OCI-LY7 (cell line): ENCODE results near the gene MAMDC2. TPM values are rescaled to one million over a fixed set of nuclear protein-coding genes. Genes with fewer than 3 reads are reported as not detected.

Experiments
- BruUV-seq: library from RNA; stranded (reverse); fragments of 400-500 nt; replicated peaks from 2 replicates; lab custom pipeline; 2021; lab: Mats Ljungman, UMichigan
- CTCF ChIA-PET: fragments of 300-600 bp; sonication (Branson Sonifier 250); formaldehyde crosslinking; loops from one replicate; lab custom pipeline; 2022; ENCODE audit warnings: antibody characterized with exemption; ENCODE audit not compliant: unreplicated experiment; lab: Charles Lee
- POLR2A ChIA-PET: fragments of 300-600 bp; sonication (Branson Sonifier 250); formaldehyde crosslinking; loops from one replicate; lab custom pipeline; 2022; ENCODE audit warnings: antibody characterized with exemption; lab: Charles Lee
- DNase-seq: peaks from one replicate; pipeline ENCODE4 v3.0.0-alpha.2; 2015; ENCODE audit warnings: low spot score
- H2AFZ ChIP-seq: fragments of 200-600 bp; sonication (generic), shearing (Covaris generic); 2 replicates; pipeline ENCODE4 v1.6.1; 2014; ENCODE audit warnings: mild to moderate bottlenecking, antibody characterized with exemption, low read length, moderate library complexity
- H3K27ac ChIP-seq: fragments of 200-600 bp; sonication (generic); 2 replicates; pipeline ENCODE4 v1.5.1; 2014; ENCODE audit warnings: mixed run types, low read depth, mild to moderate bottlenecking, moderate library complexity, low read length, inconsistent platforms; ENCODE audit not compliant: poor library complexity, severe bottlenecking
- H3K36me3 ChIP-seq: fragments of 200-600 bp; sonication (generic); 2 replicates; pipeline ENCODE4 v1.6.1; 2014; ENCODE audit warnings: mild to moderate bottlenecking, antibody characterized with exemption, low read length, moderate library complexity, mixed read lengths; ENCODE audit not compliant: insufficient read depth
- H3K4me1 ChIP-seq: fragments of 200-600 bp; sonication (generic); 2 replicates; pipeline ENCODE4 v1.5.1; 2014; ENCODE audit warnings: mild to moderate bottlenecking, low read length; ENCODE audit not compliant: insufficient read depth, poor library complexity, severe bottlenecking
- H3K4me2 ChIP-seq: fragments of 200-600 bp; sonication (generic); 2 replicates; pipeline ENCODE4 v1.6.1; 2014; ENCODE audit warnings: mild to moderate bottlenecking, low read length
- H3K4me3 ChIP-seq: fragments of 200-600 bp; sonication (generic); 2 replicates; pipeline ENCODE4 v1.5.1; 2014; ENCODE audit warnings: mild to moderate bottlenecking, low read depth, low read length; ENCODE audit not compliant: poor library complexity, severe bottlenecking
- H3K79me2 ChIP-seq: fragments of 200-600 bp; sonication (generic); 2 replicates; pipeline ENCODE4 v1.6.1; 2016; ENCODE audit warnings: low read depth, mild to moderate bottlenecking, low read length, moderate library complexity, mixed read lengths; ENCODE audit not compliant: insufficient read depth
- H3K9me2 ChIP-seq: fragments of 200-600 bp; sonication (generic); 2 replicates; pipeline ENCODE4 v1.6.1; 2016; ENCODE audit warnings: mild to moderate bottlenecking, low read length, mixed read lengths; ENCODE audit not compliant: insufficient read depth
- H3K9me3 ChIP-seq: fragments of 200-600 bp; sonication (generic); 2 replicates; pipeline ENCODE4 v1.6.1; 2014; ENCODE audit warnings: mild to moderate bottlenecking, mixed run types, low read length, mixed read lengths
- H4K20me1 ChIP-seq: fragments of 200-600 bp; sonication (generic); 2 replicates; pipeline ENCODE4 v1.6.1; 2014; ENCODE audit warnings: mild to moderate bottlenecking, antibody characterized with exemption, low read length, moderate library complexity, mixed read lengths; ENCODE audit not compliant: insufficient read depth
- CTCF ChIP-seq: fragments of 200-600 bp; sonication (generic); conservative IDR thresholded peaks from 2 replicates; pipeline ENCODE4 v1.5.1; 2014; ENCODE audit warnings: mild to moderate bottlenecking, antibody characterized with exemption, low read length, moderate library complexity, mixed read lengths
- EZH2phosphoT487 ChIP-seq: fragments of 200-600 bp; sonication (generic); IDR thresholded peaks from 2 replicates; pipeline ENCODE4 v1.6.1; 2018; ENCODE audit warnings: low read depth, borderline replicate concordance, mild to moderate bottlenecking, mixed run types, antibody characterized with exemption, low read length, moderate library complexity, mixed read lengths
- intact Hi-C: fragments of 100-400 bp; cut with micrococcal nuclease; formaldehyde crosslinking; loops from one replicate; pipeline ENCODE4 v1.10.0; 2022; ENCODE audit not compliant: unreplicated experiment
- total RNA-seq, 2 experiments: library from RNA; depleted of rRNA in 1 of 2; stranded (reverse); fragments of >200 nt in 1 of 2; shearing (Covaris generic) in 1 of 2; gene quantifications; 2 replicates each; pipeline ENCODE4 v1.2.3, GENCODE V29; 2014 to 2022

The MAMDC2 gene
- total RNA-seq, 2 experiments from 2014 or later: not detected

DNA sequence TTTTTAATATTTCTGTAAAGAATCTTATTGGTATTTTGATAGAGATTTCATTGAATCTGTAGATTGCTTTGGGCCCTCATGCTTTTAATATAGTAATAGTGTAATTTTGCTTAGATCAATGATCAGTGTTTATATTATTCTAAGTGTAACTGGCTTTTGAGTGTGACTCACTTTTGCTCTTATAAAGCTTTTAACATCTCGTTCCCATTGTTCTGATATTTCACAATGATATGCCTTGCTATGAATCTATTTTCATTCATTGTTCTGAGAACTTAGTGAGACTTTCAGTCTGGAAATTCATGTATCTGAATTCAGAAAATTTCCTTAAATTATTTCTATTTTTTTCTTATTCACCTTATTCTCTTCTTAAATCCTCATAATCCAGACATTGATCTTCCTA lies 13.5 kb upstream of the MAMDC2 start:
- TF ChIP-seq CTCF (no peak), EZH2phosphoT487 (no peak)
- CTCF ChIA-PET: no interaction called here

DNA sequence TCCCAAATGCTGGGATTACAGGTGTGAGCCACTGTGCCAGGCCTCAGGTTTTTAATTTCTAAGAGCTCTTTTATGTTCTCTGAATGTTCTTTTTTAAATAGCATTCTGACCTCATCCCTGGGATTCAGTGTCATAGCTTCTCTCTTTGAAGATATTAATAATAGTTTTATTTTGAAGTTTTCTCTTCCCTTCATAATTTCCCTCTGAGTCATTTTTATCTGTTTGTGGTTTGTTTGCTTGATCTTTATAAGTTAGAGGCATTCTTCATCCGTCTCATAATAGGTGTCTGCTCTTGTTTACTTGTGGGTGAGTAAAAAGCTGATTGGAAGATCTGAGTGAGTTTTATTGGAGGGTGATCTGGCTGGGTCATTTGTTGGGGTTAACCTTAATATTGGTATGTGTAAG lies 12.5 kb upstream of the MAMDC2 start:
- no peak overlapping the region for H3K4me3 ChIP-seq
- TF ChIP-seq CTCF: no peak
- no peak for TF ChIP-seq EZH2phosphoT487
- H3K9me3 ChIP-seq: no peaks in the 10 kb centered on the region
- H3K79me2 ChIP-seq: no peaks in the 10 kb centered on the region
- no peaks in the 10 kb centered on the region for H3K36me3 ChIP-seq
- H3K4me2 ChIP-seq: no peak overlapping the region
- CTCF ChIA-PET: no interaction called here
- H3K4me1 ChIP-seq: no peaks in the 10 kb centered on the region
- no peak for DNase-seq
- H2AFZ ChIP-seq: no peak overlapping the region
- no TSS peak for BruUV-seq
- POLR2A ChIA-PET: no interaction called here
- intact Hi-C loops: no loop called here
- no peaks in the 10 kb centered on the region for H4K20me1 ChIP-seq
- H3K9me2 ChIP-seq: no peaks in the 10 kb centered on the region
- no peak overlapping the region for H3K27ac ChIP-seq

More for the DNA sequence above, 13.5 kb upstream of the MAMDC2 start:
- H2AFZ ChIP-seq: no peak overlapping the region
- intact Hi-C loops: no loop called here
- no TSS peak for BruUV-seq
- H3K79me2 ChIP-seq: no peaks in the 10 kb centered on the region
- no peaks in the 10 kb centered on the region for H3K36me3 ChIP-seq
- no peak overlapping the region for H3K27ac ChIP-seq
- H3K4me3 ChIP-seq: no peak overlapping the region
- no peaks in the 10 kb centered on the region for H3K4me1 ChIP-seq
- H3K4me2 ChIP-seq: no peak overlapping the region
- H3K9me2 ChIP-seq: no peaks in the 10 kb centered on the region
- DNase-seq: no peak
- POLR2A ChIA-PET: no interaction called here
- H4K20me1 ChIP-seq: no peaks in the 10 kb centered on the region
- H3K9me3 ChIP-seq: no peaks in the 10 kb centered on the region

DNA sequence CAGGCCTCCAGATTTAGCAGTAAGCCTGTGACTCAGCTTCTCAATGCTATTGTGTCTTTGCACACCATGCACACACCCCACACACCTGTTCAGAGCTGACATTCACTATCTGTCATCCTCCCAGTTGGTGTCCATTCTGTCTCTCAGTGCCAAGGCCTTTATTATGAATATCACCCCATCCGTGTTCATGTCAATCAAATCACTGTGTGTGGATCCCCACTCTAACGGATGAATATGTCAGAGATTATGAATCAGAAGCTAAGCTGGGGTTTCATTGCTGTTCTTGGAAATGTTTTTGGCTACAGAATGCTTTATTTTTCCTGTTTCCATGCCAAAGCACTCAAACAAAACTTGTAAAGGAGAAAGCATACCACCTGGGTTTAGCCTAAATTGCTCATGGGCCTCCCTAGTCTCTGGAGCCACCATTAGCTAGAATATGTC lies 9.4 kb upstream of the MAMDC2 start:
- H3K4me1 ChIP-seq: no peaks in the 10 kb centered on the region
- ChIA-PET CTCF (no interaction called here), POLR2A (no interaction called here)
- no peak overlapping the region for H3K27ac ChIP-seq
- no peak for TF ChIP-seq CTCF
- TF ChIP-seq EZH2phosphoT487: no peak
- DNase-seq: no peak
- BruUV-seq: no TSS peak
- no peaks in the 10 kb centered on the region for H4K20me1 ChIP-seq
- intact Hi-C loops: no loop called here
- no peaks in the 10 kb centered on the region for H3K9me2 ChIP-seq
- no peaks in the 10 kb centered on the region for H3K36me3 ChIP-seq
- no peaks in the 10 kb centered on the region for H3K9me3 ChIP-seq
- no peak overlapping the region for H2AFZ ChIP-seq
- H3K4me3 ChIP-seq: no peak overlapping the region
- H3K79me2 ChIP-seq: no peaks in the 10 kb centered on the region
- no peak overlapping the region for H3K4me2 ChIP-seq
